Stimulated activated CD4-positive, alpha-beta T cell treated with anti-CD3 and anti-CD28 coated beads, Interleukin-2, amount 100 ng/mL, for 48 hours (primary cell): Measurements from ENCODE around the gene IFNAR1.
"Not testable (repeated sequence)": the region's sequence is repeated elsewhere in the genome, so short reads cannot be mapped to it uniquely, and the experiment has no call there.

ENCODE experiments used
- DNase-seq, 2 donors: peaks; one replicate each; pipeline ENCODE4 v3.0.0-alpha.2; 2020

Gene IFNAR1

DNA sequence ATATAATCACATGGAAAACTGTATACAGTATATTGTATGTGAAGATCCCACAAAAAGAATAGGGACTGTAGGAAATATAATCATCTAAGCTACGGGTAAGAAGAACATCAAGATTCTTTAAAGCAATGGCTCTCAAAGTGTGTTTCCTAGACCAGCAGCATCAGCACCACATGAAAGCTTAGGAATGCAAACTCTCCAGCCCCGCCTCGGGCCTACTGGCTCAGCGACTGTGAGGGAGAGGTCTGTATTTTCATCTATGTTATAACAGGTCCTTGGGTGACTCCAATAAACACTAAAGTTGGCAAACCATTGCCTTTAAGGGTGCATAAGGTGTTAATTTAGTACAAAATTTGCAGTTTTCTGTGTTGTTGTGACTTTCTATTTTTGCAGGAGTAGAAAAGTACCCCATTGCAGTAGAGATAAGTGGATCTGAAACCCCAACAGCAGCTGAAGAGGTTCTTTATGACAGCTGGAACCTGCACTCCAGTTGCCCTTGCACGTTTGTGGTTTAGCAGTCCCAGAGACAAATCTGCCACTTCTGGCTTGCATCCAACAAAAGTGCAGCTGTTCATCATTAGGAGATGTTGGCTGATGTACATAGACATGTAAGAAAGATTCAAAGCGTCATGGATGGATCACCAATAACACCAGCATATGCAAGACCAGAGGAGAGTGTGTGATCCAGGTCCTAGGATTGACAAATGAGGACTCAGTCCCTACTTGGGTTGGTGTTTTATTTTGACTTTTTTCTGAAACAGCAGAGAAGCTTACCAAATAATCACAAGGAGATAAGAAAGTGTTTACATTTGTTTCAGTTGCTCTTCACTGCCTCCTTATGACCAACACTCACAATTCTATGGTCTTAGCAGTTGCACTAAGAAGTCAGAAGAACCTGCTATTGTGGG lies 15.9 kb upstream of the IFNAR1 start:
- no peak for DNase-seq

GRCh38 chr21:33309778-33310177 lies 15.0 kb upstream of the IFNAR1 start:
- DNase-seq: no peak

- DNase-seq: no peak
Observed at GRCh38 chr21:33312121-33312520, 12.6 kb upstream of the IFNAR1 start.

DNA sequence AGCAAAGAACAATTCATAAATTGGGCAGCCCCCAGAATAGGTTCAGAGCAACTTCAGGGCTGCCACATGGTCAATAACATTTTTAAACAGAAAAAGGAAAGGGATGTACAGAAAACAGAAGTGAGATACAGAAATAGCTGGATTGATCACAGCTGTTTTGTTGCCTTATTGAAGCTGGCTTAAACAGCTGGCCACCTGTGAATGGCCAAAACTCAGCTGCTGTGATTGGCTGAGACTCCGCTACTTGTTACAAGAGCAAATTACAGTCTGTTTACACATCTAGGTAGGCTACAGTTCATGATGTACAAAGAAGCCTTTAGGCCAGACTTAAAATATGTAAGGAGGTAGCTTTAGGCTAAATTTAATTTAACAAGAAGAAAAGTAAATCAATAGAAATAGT lies 11.6 kb upstream of the IFNAR1 start:
- no peak for DNase-seq

- no peak for DNase-seq
Observed at GRCh38 chr21:33313611-33314010, 11.2 kb upstream of the IFNAR1 start.

- DNase-seq: no peak
Observed at GRCh38 chr21:33314111-33314510, 10.7 kb upstream of the IFNAR1 start.

DNA sequence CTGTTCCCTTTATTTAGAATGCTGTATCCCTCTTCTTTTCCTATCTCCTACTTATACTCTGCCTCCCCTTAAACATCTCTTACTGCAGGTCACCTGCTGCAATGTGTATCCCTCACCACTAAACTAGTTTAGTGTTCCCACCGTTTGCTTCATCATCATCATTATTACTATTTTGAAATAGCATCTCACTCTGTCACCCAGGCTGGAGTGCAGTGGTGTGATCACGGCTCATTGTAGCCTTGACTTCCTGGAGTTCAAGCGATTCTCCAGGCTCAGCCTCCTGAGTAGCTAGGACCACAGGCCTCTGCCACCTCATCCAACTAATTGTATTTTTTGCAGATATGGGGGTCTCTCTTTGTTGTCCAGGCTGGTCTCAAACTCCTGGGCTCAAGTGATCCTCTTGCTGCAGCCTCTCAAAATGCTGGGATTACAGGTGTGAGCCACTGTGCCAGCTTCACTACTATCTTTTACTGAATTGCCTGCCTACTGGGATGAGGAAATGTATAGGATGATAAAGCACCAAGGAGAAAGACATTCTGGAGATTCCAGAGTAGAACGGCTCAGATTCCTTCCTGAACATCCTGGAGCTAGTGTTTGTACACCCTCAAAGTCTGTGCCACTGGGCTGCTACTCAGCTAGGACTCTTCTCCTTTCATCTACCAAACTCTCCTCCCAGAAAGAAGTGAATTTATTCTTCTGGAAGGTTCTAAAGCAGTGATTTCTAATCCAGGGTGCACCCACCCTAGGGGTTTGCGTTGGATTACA lies 8.6 kb upstream of the IFNAR1 start:
- DNase-seq: no peak

DNA sequence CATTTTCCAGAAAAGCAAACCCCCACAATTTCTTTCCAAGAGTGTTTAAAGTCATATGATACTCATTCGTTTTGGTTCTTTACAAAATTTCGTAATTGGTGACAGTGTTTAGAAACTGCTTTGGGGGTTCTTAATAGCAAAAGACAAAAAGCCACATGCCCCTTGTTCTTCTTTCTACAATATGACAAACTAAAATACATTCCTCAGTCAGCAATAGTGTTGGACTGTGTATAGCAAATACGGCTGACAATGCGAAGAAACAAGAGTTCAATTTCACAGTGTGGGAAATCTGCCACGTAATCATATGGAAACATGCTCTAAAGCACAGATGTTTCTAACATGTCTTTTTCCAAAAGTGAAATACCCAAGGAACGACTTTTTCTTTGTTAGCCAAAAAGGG lies 7.6 kb upstream of the IFNAR1 start:
- no peak for DNase-seq

DNA sequence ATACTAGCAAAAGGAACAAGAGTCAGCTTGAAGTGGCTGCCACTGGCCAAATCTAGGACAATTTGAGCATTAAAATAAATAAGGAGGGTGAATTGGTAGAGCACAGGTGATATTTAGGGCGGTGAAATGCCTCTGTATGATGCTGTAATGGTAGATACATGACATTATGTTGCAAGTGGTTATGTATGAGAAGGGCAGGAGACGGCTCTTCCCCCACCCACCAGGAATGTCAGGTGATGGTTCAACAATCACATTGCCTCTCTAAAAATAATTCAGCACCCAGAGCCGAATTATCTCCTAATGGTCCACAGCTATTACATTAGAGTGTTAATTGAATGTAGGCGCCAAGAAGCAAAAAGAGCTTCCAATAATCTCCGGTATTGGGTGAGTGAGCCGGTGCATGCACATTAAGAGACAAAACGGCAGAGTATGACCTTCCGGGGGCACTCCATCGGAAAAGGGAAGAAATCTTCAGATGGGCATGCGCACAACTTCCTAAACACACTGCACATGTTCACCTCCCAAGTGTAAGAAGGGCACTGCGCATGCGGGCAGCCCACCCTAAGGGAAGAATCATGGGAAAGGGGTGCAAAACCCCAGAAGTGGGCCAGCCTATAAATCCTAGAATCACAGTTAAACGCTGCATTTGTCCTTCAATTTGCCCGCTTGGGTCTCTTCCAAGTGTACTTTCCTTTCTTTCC lies 6.8 kb upstream of the IFNAR1 start:
- DNase-seq: no peak

DNA sequence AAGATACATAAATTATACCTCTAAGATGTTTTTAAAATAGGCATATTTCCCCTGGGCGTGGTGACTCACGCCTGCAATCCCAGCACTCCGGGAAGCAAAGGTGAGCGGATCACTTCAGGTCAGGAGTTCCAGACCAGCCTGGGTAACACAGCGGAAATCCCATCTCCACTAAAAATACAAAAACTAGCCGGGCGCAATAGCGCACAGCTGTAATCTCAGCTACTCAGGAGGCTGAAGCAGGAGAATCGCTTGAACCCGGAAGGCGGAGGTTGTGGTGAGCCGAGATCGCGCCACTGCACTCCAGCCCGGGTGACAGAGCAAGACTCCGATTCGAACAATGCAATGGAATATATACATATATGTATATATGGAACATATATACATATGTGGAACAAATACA lies 3.8 kb upstream of the IFNAR1 start:
- DNase-seq: not testable (repeated sequence)

DNA sequence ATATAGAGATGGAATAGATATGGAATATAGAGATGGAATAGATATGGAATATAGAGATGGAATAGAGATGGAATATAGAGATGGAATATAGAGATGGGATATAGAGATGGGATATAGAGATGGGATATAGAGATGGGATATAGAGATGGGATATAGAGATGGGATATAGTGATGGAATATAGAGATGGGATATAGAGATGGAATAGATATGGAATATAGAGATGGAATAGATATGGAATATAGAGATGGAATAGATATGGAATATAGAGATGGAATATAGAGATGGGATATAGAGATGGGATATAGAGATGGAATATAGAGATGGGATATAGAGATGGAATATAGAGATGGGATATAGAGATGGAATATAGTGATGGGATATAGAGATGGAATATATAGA lies 1.2 kb upstream of the IFNAR1 start:
- not testable (repeated sequence) for DNase-seq

- DNase-seq: peak; percentile 54 to 57
Observed at GRCh38 chr21:33325222-33326067, 675 bp downstream of the IFNAR1 start.

DNA sequence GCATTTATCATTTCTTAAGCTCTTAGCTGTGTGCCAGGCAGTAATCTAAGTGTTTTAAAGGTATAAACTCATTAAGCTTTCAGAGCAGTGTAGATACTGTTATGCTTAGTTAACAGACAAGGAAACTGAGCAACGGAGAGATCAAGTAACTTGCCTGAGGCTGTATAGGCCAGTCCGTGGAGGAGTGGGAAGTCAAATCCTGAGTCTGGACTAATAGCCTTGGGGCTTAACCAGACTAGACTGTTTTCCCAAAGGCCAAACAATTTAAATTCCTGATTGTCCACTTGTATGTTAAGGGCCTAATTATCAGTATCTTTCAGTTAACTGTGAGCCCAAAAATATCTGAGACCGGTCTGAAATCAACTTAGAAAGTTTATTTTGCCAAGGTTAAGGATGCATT lies 2.6 kb downstream of the IFNAR1 start:
- no peak for DNase-seq

DNA sequence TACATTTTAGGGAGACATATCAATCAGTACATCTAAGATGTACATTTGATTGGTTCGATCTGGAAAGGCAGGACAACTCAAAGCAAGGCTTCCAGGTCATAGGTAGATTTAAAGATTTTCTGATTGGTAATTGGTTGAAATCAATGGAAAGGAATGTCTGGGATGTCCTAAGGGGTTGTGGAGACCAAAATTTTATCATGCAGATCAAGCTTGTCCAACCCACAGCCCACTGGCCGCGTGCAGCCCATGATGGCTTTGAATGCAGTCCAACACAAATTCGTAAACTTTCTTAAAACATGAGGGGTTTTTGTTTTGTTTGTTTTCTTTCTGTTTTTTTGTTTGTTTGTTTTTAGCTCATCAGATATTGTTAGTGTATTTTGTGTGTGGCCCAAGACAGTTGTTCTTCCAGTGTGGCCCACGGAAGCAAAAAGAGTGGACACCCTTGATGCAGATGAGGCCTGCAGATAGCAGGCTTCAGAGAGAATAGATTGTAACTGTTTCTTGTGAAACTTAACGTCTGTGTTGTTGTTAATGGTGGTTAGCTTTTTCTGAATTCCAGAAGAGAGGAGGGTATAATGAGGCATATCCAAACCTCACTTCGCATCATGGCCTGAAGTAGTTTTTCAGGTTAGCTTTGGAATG lies 3.1 kb downstream of the IFNAR1 start:
- DNase-seq: no peak

- DNase-seq: no peak
Observed at GRCh38 chr21:33330726-33331125, 6.0 kb downstream of the IFNAR1 start.

GRCh38 chr21:33332143-33332542 lies 7.4 kb downstream of the IFNAR1 start:
- DNase-seq: no peak

DNA sequence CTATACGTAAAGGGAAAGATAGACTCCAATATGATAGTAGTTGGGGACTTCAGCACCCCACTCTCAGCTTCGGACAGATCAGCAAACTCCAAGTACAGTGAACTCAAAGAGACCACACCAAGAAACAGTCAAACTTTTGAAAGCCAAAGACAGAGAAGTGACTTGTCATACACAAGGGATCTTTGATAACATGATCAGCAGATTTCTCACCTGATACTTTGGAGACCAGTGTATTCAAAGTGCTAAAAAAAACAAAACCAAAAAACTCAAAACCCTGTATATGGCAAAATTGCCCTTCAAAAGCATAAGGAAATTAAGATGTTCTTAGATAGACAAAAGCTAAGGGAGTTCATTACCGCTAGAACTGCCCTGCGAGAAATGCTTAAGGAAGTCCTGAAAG lies 9.4 kb downstream of the IFNAR1 start:
- DNase-seq: no peak

DNA sequence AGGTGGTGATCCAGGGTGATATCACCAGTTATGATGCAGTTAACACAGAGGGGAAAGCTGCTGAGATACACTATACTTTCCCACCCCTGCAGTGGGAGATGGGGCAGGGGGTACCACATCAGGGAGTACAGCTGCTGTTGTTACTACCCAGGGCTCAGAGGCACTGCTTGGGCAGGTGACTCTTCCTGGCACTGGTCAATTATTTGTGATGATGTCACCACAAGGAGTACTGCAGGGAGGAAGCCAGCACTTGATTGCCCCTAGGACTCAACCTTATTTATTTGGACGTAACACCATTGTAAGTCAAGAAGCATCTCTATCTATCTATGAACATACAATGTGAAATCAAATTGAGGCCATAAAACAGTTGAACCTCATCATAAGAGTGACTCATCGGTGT lies 10.1 kb downstream of the IFNAR1 start:
- no peak for DNase-seq

DNA sequence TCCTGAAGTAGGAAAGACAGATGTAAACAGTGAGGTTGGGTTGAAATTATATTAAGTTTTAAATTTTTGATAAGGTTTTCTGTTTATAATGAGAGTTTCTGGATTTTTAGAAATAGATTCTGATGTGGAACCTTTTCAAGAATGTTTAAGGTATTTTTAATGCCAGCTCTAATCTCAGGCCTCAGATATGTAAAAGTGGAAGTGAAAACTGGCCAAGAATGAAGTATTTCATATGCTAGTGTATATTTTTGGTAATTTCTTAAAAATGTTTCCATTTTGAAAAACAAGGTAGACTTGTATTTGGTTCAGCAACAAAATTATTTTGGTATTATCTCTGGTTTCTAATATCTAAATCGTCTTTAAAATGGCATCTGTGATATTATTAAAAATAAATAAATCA lies 14.4 kb downstream of the IFNAR1 start:
- no peak for DNase-seq

DNA sequence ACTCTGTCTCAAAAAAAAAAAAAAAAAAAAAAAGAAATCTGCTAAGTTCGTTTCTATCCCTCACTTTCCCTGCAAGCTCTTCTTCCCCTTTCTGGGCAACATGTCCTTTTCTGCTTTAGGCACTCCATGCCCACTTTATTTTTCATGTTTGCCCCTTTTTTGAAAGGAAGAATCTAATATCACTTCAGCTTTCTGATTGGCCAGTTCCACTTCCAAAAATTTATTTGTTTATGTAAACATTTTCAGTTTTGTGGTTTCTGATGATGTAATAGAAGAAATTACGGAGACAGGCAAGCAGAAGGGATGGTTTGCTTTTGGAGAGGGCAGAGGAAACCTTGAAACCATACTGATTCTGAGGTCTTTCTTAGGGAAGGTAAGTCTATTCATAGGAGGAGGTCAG lies 15.1 kb downstream of the IFNAR1 start:
- DNase-seq: no peak

- no peak for DNase-seq
Observed at GRCh38 chr21:33345751-33346238, 21.0 kb downstream of the IFNAR1 start.

- DNase-seq: no peak
Observed at GRCh38 chr21:33348706-33349105, 23.9 kb downstream of the IFNAR1 start.
